Measurements from ENCODE around the gene SLC37A1.

DNA sequence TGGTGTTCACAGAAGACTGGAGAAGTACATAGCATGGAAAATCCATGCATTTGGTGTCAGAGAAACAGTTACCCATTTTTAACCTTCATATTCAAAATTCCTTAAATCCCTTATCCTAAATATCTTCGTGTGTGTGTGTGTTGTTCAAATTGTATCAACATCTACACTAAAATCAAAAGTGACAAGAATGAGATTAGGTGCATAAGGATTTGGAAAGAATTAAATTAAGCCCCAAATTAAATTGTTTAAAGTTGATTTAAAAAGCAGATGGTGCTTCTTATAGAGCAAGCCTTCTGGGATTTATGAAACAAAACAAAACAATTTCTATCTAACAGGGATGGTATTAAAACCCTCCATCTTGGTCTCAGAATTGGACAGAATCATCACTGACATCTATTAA lies 22.3 kb upstream of the SLC37A1 start:
- TF ChIP-seq, protein P1, sequence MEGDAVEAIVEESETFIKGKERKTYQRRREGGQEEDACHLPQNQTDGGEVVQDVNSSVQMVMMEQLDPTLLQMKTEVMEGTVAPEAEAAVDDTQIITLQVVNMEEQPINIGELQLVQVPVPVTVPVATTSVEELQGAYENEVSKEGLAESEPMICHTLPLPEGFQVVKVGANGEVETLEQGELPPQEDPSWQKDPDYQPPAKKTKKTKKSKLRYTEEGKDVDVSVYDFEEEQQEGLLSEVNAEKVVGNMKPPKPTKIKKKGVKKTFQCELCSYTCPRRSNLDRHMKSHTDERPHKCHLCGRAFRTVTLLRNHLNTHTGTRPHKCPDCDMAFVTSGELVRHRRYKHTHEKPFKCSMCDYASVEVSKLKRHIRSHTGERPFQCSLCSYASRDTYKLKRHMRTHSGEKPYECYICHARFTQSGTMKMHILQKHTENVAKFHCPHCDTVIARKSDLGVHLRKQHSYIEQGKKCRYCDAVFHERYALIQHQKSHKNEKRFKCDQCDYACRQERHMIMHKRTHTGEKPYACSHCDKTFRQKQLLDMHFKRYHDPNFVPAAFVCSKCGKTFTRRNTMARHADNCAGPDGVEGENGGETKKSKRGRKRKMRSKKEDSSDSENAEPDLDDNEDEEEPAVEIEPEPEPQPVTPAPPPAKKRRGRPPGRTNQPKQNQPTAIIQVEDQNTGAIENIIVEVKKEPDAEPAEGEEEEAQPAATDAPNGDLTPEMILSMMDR (IDR thresholded peaks at IDR 0.05; ENCODE audit: borderline replicate concordance, extremely low read depth, low read length, poor library complexity, severe bottlenecking) = no peak
- no peak for TF ChIP-seq EZH2 (IDR thresholded peaks at IDR 0.05; ENCODE audit: borderline replicate concordance, low read depth, low read length, severe bottlenecking)
